ENCODE data around the gene PSEN1. TPM values are rescaled to one million over a fixed set of nuclear protein-coding genes. Genes with fewer than 3 reads are reported as not detected.

Gene PSEN1
- total and polyA plus RNA-seq, 2 donors (not counting 3 experiments of a cell fraction or from before 2014, with no cell fraction given): 16.5 to 36.8 TPM

DNA sequence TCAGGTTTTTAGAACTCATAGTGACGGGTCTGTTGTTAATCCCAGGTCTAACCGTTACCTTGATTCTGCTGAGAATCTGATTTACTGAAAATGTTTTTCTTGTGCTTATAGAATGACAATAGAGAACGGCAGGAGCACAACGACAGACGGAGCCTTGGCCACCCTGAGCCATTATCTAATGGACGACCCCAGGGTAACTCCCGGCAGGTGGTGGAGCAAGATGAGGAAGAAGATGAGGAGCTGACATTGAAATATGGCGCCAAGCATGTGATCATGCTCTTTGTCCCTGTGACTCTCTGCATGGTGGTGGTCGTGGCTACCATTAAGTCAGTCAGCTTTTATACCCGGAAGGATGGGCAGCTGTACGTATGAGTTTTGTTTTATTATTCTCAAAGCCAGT, 34.4 kb downstream of the PSEN1 start:
- H3K4me1 ChIP-seq (ENCODE audit: control insufficient read depth, extremely low read depth, insufficient read depth, low read length): no peaks in the 10 kb centered on the region
- H3K27me3 ChIP-seq (ENCODE audit: control insufficient read depth in 2 of 2, insufficient read depth in 2 of 2, low read length in 2 of 2): no peaks in the 10 kb centered on the region
- dilution Hi-C loops (cut with MboI; ENCODE audit: extremely low pct_ligation_motif_present, low sequenced_read_pairs) (no loop called here), intact Hi-C loops (cut with micrococcal nuclease) (no loop called here)
- H3K9ac ChIP-seq (replicated peaks; ENCODE audit: extremely low read depth, insufficient read depth, low read length): no peak overlapping the region
- H3K9me1 ChIP-seq (replicated peaks; ENCODE audit: control insufficient read depth, extremely low read depth, insufficient read depth, low read length): no peaks in the 10 kb centered on the region
- FAIRE-seq: no peak
- H2AFZ ChIP-seq (ENCODE audit: low read depth, low read length): no peak overlapping the region
- no peak overlapping the region for H3K27ac ChIP-seq (ENCODE audit: insufficient read depth, low read depth, low read length)
- H4K20me1 ChIP-seq (replicated peaks; ENCODE audit: control insufficient read depth, extremely low read depth, insufficient read depth, low read length): no peaks in the 10 kb centered on the region
- ChIA-PET CTCF (interaction anchor here (0.6 kb wide), 1 partner anchor 303 kb away, joined by 3 read pairs; no protein-coding TSS in a partner anchor), POLR2A (no interaction called here)
- BruUV-seq (replicated peaks): no TSS peak
- H3K4me3 ChIP-seq (replicated peaks in 1 of 3; ENCODE audit: insufficient read depth in 1 of 3, low read depth in 1 of 3, low read length in 3 of 3): no peak overlapping the region
- no peak for DNase-seq (ENCODE audit: low read depth, low spot score)
- peaks cover 14 to 21% of the 10 kb centered on the region in 2 experiments for H3K36me3 ChIP-seq (ENCODE audit: control insufficient read depth in 2 of 2, extremely low read depth in 1 of 2, insufficient read depth in 2 of 2, low read length in 2 of 2)
- H3K4me2 ChIP-seq (ENCODE audit: insufficient read depth, low read length): no peak overlapping the region
- H3K79me2 ChIP-seq (ENCODE audit: control insufficient read depth, insufficient read depth, low read length): no peaks in the 10 kb centered on the region
- TF ChIP-seq JUN (IDR thresholded peaks at IDR 0.05; ENCODE audit: borderline replicate concordance, insufficient read depth, insufficient read length, low read depth) (no peak), POLR2AphosphoS5 (IDR thresholded peaks at IDR 0.05; ENCODE audit: insufficient read depth, low read depth, low read length) (no peak), POLR2A (IDR thresholded peaks at IDR 0.05; ENCODE audit: low read depth, low read length) (no peak), GATA2 (IDR thresholded peaks at IDR 0.05; ENCODE audit: insufficient read depth, insufficient read length, low read depth, low read length) (no peak), MYC (IDR thresholded peaks at IDR 0.05; ENCODE audit: low read depth, low read length) (no peak), EZH2 (IDR thresholded peaks at IDR 0.05; ENCODE audit: borderline replicate concordance, low read depth, low read length, severe bottlenecking) (no peak), FOS (IDR thresholded peaks at IDR 0.05; ENCODE audit: borderline replicate concordance, insufficient read depth, low read length) (no peak)
- TF ChIP-seq, protein P1, sequence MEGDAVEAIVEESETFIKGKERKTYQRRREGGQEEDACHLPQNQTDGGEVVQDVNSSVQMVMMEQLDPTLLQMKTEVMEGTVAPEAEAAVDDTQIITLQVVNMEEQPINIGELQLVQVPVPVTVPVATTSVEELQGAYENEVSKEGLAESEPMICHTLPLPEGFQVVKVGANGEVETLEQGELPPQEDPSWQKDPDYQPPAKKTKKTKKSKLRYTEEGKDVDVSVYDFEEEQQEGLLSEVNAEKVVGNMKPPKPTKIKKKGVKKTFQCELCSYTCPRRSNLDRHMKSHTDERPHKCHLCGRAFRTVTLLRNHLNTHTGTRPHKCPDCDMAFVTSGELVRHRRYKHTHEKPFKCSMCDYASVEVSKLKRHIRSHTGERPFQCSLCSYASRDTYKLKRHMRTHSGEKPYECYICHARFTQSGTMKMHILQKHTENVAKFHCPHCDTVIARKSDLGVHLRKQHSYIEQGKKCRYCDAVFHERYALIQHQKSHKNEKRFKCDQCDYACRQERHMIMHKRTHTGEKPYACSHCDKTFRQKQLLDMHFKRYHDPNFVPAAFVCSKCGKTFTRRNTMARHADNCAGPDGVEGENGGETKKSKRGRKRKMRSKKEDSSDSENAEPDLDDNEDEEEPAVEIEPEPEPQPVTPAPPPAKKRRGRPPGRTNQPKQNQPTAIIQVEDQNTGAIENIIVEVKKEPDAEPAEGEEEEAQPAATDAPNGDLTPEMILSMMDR (IDR thresholded peaks at IDR 0.05; ENCODE audit: extremely low read depth in 1 of 2, insufficient read depth in 1 of 2, low read depth in 1 of 2, low read length in 2 of 2): no peak
- TF ChIP-seq, protein P2, sequence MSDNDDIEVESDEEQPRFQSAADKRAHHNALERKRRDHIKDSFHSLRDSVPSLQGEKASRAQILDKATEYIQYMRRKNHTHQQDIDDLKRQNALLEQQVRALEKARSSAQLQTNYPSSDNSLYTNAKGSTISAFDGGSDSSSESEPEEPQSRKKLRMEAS (IDR thresholded peaks at IDR 0.05; ENCODE audit: insufficient read depth, insufficient read length): no peak
- H3K9me3 ChIP-seq (replicated peaks; ENCODE audit: control insufficient read depth, insufficient read depth, low read length): no peaks in the 10 kb centered on the region

All from endothelial cell of umbilical vein (primary cell).